T-helper 2 cell (primary cell): ENCODE data around the gene KLC1.
"Not testable (repeated sequence)": the region's sequence is repeated elsewhere in the genome, so short reads cannot be mapped to it uniquely, and the experiment has no call there.

ENCODE experiments used
- DNase-seq, 5 experiments: peaks; one replicate each; pipeline versions ENCODE4 v3.0.0 to v3.0.0-alpha.2; 2012 to 2022

The KLC1 gene

DNA sequence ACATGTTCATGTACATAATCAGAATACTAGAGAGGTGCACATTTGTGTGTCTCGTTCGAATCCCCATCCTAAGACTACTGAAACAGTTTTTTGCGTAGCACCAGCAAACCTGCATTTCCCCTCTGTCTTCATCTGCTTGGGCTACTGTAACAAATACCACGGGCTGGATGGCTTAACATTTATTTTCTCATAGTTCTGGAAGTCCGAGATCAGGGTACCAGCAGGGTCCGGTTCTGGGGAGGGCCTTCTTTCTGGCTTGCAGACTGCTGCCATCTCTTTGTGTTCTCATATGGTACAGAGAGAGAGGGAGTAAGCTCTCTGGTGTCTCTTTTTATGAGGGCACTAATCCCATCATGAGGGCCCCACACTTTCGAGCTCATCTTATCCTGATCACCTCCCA lies 30.6 kb downstream of the KLC1 start:
- no peak for DNase-seq

DNA sequence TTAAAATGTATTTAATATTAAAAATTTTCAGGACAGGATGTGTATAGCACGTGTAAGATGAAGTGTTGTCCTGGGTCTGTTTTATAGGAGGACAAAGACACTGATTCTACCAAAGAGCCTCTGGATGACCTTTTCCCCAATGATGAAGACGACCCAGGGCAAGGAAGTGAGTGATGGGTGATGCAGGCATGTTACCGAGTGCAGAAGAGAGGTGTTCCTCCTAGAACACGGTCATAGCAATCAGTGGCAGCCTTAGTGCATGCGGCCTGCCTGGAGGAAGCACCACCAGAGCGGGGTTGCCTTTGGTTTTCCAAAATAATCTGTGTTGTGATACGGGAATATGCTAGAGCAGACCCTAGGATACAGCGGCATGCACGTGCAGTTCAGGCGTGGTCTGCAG lies 33.0 kb downstream of the KLC1 start:
- no peak for DNase-seq

DNA sequence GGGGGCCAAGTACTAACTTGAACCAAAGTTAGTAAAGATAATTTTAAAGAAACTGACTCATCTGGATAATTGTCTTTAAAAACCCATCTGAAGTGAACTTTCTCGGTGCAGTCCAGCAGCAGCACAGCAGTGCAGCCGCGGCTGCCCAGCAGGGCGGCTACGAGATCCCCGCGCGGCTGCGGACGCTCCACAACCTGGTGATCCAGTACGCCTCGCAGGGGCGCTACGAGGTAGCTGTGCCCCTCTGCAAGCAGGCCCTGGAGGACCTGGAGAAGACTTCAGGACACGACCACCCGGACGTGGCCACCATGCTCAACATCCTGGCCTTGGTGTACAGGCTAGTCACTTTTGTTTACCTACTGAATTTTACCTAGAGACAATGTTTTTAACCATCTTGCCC lies 33.6 kb downstream of the KLC1 start:
- DNase-seq: no peak

DNA sequence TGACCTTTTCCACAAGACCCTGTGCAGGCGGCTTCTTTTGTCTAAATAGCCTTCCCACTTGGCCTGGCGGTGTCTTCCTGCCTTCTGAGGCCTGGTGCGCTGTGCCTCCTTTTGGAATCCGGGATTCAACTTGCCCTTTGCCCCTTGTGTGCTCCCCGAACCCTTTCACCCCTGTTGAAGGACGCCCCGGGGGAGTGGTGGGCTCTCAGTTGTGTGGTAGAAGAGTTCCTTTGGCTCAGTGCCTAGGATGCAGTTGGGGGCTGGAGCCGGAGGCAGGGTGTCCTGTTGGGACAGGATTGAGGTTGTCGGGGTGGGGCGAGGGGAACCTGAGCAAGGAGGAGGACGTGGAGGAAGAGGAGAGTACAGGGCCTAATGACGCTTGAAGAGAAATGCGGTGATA lies 34.5 kb downstream of the KLC1 start:
- DNase-seq: no peak

DNA sequence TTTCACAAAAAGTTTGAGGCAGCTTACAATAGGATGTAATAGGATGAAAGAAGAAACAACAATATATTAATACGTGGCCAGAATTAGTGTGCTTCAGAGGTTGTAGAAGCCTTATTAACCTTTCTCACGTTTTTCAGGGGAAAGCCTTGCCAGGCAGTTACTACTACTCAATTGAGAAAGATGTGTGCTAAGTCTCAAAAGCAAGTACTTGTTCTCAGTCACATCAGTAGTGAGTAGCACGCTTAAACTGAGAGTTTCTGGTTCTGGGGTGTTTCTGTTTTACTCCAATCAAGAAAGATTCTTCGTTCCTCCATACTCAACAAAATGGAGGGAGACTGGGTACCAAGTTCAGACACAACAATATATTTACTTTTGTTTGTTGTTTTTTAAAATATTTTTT lies 38.7 kb downstream of the KLC1 start:
- peak in 1 of 5 experiments; percentile 5 for DNase-seq

DNA sequence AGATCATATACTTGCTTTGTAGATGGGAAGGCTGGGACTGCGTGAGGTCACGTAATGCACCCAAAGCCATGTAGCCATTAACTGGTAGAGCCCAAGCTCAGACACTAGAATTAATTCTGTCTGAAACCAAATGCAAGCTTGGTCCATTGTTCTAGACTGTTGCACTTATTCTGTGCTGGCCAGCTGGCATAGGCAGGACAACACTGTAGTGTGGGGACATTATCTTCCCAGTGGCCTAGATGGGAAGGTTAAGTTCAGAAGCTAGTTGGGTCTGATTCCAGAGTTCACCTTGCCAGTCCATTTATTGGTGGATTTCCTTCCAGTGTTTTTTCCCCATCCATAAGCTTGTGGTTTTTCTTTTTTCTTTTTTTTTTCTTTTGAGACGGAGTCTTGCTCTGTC lies 39.1 kb downstream of the KLC1 start:
- DNase-seq: no peak

DNA sequence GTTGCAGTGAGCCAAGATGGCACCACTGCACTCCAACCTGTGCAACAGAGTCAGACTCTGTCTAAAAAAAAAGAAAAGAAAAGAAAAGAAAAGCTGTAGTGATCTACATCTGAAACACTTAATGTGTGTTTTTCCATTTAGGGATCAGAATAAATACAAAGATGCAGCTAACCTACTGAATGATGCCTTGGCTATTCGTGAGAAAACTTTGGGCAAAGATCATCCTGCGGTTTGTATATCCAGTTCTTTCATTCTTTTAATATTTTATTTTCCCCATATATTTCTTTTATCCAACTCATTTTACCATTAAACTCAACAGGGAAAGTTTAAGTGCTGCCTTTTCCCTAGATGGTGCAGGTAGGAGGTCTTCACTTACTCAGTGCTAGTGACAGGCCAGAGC lies 40.4 kb downstream of the KLC1 start:
- DNase-seq: no peak

DNA sequence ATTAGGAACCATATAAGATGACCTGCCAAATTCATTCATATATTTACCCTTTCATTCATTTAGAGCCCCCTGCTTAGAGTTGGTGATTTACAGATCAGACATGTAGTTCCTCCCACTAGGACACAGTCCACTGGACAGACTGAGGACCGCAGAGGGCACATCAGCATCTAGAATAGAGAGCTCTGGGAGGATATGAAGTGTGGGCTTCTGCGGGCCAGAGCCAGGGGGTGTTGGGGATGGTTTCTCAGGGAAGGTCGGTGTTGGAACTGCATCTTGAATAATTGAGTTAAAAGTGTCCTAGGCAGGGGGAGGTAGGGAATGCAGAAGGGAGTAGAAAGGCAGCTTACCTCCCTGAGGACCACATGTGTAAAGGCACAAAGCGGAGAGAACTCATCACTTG lies 42.9 kb downstream of the KLC1 start:
- no peak for DNase-seq

DNA sequence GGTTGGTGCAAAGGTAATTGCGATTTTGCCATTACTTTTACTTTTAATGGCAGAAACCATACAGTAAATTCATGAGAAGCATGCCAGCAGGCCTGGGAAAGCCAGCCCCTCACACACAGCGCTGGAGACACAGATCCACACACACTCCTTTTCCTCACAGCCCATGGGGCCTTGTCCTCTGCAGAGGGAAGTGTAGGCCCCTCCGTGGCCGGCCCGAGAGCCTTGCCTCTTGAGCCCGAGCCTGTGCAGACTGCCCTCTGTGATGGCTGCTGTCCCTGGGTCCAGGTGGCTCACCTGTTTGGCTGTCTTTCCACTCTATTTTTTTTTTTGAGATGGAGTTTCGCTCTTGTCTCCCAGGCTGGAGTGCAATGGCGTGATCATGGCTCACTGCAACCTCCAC lies 46.9 kb downstream of the KLC1 start:
- DNase-seq: no peak

DNA sequence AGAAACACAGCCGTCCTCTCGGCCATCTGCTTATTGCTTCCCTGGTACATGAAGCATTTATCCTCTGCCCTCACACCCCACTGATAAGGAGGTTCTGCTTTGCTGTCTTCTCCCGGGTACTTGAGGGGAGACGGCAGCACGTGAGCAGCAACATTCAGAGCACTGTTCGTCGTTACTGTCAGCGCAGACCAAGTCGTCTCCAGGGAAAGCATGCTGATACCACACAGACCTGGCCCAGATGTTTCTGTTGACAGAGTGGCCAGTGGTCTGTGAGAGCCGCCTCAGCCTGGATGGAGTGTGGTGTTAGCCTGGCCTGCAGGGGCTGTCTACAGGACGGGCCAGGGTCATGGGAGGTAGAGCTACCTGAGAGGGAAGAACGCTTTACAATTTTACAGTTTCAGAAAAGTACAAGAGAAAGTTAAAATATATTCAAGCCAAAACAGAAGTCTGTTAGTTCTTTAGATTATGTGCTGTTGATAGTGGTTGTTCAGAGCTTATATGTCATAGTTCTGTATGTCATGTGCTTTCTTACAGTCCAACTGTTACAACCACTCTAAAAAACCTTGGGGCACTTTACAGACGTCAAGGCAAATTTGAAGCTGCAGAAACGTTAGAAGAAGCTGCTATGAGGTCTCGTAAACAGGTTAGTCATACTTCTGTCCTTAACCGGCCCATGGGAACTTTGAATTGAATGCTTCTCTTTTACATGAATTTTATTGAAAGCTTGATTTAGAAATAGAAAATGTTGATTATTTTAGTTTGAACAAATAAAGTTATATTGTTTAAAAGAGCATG lies 48.1 kb downstream of the KLC1 start:
- no peak for DNase-seq

DNA sequence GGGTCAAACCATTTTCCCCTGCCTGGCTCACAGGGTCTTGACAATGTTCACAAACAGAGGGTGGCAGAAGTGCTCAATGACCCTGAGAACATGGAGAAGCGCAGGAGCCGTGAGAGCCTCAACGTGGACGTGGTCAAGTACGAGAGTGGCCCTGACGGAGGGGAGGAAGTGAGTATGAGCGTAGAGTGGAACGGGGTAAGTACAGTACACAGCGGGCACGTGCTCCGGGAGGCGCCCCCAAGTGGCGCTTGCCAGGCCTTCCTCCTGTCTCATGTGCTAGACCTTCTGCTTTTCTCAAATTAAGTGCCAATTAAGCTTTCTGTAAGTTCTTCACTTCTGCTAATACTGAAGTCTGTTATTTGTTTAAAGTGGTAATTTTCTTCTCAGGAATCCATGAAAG lies 50.3 kb downstream of the KLC1 start:
- DNase-seq: peak in 2 of 5 experiments; percentile 3 to 45

DNA sequence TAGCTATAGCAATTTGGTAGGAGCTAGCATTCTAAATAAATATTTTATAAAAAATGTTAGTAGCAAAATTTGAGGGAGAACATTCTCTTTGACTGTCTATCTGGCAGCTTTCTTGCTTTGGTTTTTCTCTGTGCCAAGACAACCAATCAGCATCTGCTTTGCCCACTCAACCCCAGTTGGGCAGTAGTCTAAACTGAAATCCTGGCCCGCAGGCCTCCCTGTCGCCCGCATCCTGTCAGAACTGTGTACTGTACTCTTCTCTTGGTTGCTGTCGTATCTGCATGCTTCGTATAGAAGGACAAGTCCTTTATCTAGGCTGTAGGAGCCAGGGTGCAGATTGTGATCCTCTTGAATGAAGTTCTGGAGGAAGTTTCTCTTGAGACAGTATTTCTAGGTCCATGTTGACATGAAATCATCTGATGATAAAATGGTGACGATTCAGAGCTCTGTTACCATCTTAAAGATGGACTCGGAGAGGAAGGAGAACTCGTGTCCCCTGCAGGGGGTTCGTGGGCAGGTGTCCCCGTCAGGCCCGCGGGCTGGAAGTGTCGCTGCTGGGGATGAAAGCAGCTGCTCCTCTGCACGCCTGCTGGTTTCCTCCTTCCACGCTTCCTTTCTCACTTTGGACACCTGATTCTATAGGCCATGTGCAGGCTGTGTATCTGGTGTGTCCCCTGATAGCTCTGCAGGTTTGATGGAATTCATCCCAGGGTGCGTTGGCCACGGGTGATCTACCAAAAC lies 51.6 kb downstream of the KLC1 start:
- DNase-seq: no peak

DNA sequence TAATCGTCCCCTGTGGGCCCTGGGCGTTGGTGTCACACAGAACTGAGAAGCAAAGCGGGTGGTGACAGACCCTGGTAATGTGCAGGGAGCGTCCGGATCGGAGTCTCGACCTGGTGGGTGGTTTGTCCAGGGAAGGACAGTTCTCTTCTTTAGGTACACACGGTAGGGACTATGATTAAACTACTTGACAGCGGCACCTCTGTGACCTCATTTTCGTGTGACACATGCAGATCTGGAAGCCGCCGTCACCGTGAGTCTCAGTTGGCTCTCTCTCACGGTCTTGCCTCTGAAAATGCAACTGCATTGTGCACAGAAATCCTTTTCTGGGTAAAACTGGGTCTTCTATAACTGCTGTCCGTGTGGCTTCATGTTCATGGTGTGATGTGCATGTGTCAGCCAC lies 54.1 kb downstream of the KLC1 start:
- DNase-seq: no peak

DNA sequence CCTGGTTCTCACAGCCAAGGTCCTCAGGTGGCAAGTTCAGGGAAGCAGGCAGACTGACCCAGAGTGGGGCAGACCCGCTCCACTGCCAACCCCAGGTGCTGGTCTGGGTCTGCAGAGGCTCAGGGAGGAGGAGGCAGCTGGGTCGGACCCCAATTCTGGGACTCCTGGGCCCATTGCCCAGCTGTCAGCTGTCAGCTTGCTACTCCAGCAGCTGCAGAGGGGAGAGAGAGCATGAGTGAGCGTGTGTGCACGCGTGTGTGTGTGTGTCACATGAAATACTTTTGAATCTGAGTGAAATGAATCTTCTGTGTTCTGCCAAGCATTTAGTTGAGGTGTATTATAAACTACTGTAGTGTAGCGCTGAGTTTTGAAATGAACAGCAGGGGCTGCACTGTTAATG lies 55.5 kb downstream of the KLC1 start:
- DNase-seq: no peak

DNA sequence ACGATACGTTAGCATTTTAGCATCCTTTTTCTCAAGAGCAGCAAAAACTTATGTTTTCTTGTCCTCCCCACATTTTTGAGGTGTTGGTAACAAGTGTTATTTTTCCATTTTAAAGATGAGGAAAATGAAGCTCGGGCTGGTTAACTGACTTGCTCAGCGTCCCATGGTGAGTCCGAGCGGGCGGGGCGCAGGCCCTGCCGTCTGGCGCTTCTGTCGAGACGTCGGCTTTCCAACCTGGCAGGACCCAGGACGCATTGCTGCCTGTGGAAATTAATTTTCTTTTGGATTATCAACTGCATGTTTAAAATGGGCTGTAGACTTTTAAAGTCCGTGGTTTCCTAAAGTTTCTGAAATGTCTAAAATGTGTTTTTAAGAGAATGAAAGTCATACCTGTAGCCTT lies 55.9 kb downstream of the KLC1 start:
- DNase-seq: no peak

DNA sequence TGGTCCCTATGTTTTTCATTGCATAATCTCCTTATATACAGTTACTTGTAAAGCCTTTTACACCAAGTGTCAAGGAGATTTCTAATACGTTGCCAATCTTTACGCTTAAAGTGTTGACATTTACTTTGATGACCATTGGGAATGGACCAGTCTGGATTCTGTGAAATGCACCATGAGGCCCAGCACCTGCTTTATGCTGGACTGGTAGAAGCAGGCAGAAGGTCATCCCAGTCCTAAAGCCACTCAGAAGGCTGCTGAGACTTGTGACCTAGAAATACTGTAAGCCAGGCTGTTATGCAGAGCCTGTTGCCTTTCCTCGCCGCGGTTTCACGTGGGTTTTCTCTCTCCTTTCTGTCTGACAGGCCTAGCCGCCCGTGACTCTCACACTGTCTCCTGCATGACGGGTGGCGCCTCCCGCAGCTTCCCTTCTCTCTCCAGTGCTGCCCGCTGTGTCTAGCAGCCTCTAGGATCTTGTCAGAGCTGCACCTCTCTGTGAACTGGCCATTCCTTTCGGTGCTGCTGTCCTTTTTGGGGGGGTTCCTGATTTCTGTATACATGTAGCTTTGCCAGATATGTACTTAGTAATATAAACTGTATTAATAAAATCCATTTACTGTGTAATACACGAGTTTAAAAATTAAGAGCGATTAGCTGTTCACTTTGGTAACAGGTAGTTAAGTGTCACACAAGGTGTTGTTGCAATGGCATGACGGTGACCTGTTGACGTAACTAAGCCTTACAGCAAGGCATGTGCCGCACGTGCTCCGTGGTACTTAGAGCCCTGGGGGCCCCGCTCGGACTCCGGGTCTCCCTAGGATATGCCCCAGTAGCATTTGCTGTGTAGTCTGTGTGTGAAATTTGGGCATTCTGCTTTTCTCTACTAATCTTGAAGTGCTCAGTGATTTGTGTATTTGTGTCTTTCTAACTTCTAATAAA lies 56.5 kb downstream of the KLC1 start:
- DNase-seq: no peak

DNA sequence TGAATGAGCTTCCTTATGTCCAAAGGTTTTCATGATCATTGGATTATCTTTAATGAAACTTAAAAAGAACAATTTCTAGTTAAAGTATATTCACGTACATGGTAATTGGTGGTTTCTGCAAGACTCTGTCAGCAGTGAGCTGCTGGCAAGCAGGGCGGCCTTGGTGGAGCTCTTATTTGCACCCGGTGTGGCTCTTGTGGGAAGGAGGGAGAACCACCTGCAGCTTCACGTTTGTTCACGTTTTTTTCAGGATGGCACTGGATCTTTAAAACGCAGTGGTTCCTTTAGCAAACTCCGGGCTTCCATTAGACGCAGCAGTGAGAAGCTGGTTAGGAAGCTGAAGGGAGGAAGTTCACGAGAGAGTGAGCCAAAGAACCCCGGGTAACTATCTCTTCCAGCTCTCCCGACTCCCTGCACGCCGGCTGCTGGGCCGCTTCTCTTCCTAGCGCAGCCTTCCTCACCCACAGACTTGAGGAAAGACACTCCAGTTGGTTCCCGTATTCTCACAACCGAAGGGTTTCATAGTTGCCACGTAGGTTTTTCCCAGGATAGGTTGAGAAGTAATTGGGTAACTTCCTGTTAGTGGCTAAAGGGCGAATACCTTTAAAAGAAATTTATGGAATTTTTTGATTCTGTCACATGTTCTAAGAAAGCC lies 57.9 kb downstream of the KLC1 start:
- no peak for DNase-seq

DNA sequence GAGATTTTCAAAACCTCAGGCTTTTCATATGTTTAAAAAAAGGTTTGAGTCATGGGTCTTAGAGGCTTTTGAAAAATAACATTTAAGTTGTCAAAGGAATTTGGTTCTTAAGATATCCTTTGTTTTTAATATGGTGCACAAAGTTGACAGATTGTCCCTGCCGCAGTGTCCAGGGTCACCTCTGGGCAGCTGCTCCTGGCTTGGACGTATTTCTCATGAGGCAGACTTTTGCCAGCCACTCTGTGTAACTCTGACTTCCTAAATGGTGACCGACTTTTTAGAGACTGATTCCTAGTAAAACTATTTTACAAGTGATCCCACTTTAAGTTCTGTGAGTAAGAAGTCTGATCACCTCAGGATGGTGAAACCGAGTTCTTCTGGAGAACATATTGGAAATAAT lies 58.7 kb downstream of the KLC1 start:
- DNase-seq: no peak

DNA sequence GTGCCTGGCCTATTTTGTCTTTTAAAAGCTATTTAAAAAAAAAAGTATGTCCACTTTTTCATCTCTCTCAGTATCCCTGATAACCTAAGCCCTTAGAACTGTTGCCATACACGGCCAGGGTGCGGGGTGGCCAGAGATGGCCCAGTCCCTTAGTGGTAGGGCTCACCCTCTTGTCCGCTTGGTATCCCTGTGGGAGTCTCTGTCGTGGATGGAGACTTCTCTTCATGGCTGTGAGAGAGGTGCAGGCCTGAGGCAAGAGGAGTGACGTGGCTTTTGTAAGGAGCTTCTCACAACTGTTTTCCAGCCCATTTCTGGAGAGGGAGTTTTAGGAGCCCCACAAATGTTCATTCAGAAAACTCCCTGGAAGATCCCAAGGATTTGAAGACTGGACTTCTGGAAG lies 59.4 kb downstream of the KLC1 start:
- DNase-seq: no peak

DNA sequence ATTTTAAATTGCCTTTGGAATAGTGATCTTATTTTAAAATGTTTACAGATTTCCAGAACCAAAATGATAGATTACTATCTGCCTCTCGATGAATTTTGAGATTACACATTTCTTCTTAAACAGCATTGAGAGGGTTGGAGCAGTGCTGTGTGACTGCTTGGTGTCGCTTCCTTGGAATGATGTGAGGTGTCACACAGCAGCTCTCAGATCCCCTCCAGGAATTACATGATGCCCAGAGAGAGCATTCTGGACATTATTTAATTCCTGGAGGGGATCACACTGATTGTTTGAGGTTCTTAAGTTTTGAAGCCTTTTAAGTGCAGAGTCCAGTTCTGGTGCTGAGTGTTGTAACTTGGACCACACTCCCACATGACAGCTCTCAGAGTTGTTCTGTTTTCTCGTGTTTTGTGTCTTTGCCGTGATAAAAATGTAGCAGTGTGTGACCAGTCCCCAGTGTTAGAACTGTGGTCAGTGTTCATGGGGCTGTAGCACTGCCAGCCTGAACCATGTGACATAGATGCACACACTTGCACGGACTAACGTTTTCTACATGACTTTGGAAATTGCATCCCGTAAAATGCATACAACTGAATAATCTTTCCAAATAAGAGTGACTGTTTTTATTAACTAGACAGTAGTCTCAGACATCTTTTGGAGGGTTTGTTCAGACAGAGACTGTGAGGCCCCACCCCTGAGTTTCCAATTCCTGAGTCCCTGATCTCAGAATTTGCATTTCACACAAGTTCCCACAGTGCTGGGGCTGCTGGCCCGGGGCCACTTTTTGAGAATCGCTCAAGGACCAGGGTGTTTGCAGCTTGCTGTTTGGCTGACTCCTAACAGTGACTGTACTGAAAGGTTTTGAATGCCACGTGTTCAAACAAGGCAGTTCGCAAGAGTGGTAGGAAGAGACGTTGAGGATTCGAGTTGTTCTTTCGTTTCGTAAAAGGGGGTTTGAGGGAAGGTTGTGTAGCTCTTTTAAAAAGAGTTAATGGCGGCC lies 60.2 kb downstream of the KLC1 start:
- DNase-seq: no peak

DNA sequence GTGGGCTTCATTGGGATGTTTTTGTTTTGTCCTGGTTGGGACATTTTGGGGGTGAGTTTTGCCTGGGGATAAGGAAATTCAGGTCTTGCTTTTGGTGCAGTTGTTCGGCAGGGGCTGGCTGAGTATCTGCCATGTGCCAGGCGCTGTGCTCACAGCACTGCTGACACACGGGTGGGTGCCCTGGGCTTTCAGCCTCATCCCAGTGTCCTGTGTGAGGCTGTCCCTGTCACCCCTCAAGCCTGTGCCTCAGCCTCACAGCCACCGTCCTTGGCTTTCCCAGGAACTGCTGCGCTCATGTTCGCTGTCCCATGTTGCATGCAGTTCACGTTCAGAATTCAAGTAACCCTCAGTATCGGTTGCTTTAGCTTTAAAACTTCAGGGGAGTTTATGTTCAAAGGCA lies 61.3 kb downstream of the KLC1 start:
- DNase-seq: no peak

DNA sequence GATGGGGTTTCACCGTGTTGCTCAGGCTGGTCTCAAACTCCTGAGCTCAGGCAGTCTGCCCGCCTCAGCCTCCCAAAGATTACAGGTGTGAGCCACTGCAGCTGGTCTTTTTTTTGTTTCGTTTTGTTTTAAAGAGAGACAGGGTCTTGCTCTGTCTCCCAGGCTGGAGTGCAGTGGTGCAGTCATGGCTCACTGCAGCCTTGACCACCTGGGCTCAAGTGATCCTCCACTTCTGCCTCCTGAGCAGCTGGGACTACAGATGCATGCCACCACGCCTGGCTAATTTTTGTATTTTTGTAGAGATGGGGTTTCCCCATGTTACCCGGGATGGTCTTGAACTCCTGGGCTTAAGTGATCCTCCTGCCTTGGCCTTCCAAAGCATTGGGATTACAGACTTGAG lies 62.6 kb downstream of the KLC1 start:
- not testable (repeated sequence) for DNase-seq
